ENCODE data around the gene BNC2. TPM values are rescaled to one million over a fixed set of nuclear protein-coding genes. Genes with fewer than 3 reads are reported as not detected.

BNC2 gene
- total RNA-seq, 2 experiments from 2014 or later = not detected

GRCh38 chr9:16407617-16408016, 462.9 kb downstream of the BNC2 start:
- peaks cover 2% of the 10 kb centered on the region for H3K9me3 Mint-ChIP-seq
- no peak for ATAC-seq (ENCODE audit: poor library complexity)
- intact Hi-C loops (cut with DNase I, micrococcal nuclease) = no loop called here

DNA sequence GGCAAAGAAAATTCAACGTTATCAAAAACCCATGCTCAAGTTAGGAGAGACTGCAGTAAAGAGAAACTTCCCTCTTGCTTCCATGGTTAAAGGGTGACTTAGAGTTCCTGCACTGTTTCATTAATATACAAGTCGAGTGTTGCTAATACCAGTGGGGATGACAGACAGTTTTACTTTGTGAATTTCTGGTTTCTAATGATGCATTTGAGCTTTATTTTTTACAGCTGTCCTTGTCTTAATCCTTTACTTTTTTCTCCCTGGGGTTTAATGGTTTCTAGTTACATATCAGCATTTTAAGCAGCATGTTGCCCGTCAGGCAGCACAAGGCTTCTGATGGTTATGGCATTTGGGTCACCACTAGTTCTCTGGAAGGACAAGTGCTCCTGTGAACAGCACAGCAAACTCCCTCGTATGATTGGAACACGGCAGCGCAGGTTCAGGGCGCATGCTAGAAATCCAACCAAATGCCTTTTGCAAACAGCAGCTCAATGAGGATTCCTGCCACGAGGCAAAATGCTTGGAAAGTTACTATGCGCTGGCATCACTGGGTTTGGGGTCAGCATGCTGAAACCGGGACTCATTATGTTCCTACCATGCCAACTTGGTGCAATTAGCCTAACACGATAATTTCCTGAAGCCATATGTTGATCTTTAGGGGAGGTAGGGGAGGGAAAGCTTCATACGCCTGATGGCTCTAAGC, 463.8 kb downstream of the BNC2 start:
- TF ChIP-seq, protein P1, sequence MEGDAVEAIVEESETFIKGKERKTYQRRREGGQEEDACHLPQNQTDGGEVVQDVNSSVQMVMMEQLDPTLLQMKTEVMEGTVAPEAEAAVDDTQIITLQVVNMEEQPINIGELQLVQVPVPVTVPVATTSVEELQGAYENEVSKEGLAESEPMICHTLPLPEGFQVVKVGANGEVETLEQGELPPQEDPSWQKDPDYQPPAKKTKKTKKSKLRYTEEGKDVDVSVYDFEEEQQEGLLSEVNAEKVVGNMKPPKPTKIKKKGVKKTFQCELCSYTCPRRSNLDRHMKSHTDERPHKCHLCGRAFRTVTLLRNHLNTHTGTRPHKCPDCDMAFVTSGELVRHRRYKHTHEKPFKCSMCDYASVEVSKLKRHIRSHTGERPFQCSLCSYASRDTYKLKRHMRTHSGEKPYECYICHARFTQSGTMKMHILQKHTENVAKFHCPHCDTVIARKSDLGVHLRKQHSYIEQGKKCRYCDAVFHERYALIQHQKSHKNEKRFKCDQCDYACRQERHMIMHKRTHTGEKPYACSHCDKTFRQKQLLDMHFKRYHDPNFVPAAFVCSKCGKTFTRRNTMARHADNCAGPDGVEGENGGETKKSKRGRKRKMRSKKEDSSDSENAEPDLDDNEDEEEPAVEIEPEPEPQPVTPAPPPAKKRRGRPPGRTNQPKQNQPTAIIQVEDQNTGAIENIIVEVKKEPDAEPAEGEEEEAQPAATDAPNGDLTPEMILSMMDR (IDR thresholded peaks at IDR 0.05) = no peak
- no peaks in the 10 kb centered on the region for H3K4me1 Mint-ChIP-seq (ENCODE audit: low read depth)
- Histone ChIP-seq H3K27ac (ENCODE audit: low read depth in 1 of 2, low read length in 2 of 2) (no peak overlapping the region), H3K36me3 (ENCODE audit: insufficient read depth, low read length) (no peaks in the 10 kb centered on the region), H3K27me3 (ENCODE audit: control insufficient read depth in 1 of 2, insufficient read depth in 2 of 2, low read length in 2 of 2) (no peaks in the 10 kb centered on the region), H3K4me3 (ENCODE audit: low read length) (no peak overlapping the region), H3K4me1 (ENCODE audit: insufficient read depth, low read length) (no peaks in the 10 kb centered on the region), H3K9me3 (ENCODE audit: control insufficient read depth in 1 of 2, insufficient read depth in 1 of 2, low read length in 2 of 2) (peaks cover 4 to 10% of the 10 kb centered on the region in 2 experiments)
- no peaks in the 10 kb centered on the region for H3K36me3 Mint-ChIP-seq (ENCODE audit: low read depth)
- DNase-seq (no peak), ATAC-seq (ENCODE audit: poor library complexity) (no peak)
- ChIA-PET POLR2A (no interaction called here), CTCF (no interaction called here)
- H3K27ac Mint-ChIP-seq = no peak overlapping the region
- no peak overlapping the region for H3K4me3 Mint-ChIP-seq
- no peaks in the 10 kb centered on the region for H3K27me3 Mint-ChIP-seq
- peaks cover 2% of the 10 kb centered on the region for H3K9me3 Mint-ChIP-seq
- intact Hi-C loops (cut with DNase I, micrococcal nuclease) = no loop called here

More at GRCh38 chr9:16407617-16408016, 462.9 kb downstream of the BNC2 start:
- ChIA-PET POLR2A (no interaction called here), CTCF (no interaction called here)
- no peak for DNase-seq
- no peak overlapping the region for H3K4me3 Mint-ChIP-seq
- no peaks in the 10 kb centered on the region for H3K36me3 Mint-ChIP-seq (ENCODE audit: low read depth)
- no peaks in the 10 kb centered on the region for H3K4me1 Mint-ChIP-seq (ENCODE audit: low read depth)
- Histone ChIP-seq H3K4me1 (ENCODE audit: insufficient read depth, low read length) (no peaks in the 10 kb centered on the region), H3K27ac (ENCODE audit: low read depth in 1 of 2, low read length in 2 of 2) (no peak overlapping the region), H3K9me3 (ENCODE audit: control insufficient read depth in 1 of 2, insufficient read depth in 1 of 2, low read length in 2 of 2) (peaks cover 6 to 10% of the 10 kb centered on the region in 2 experiments), H3K4me3 (ENCODE audit: low read length) (no peak overlapping the region), H3K27me3 (ENCODE audit: control insufficient read depth in 1 of 2, insufficient read depth in 2 of 2, low read length in 2 of 2) (no peaks in the 10 kb centered on the region), H3K36me3 (ENCODE audit: insufficient read depth, low read length) (no peaks in the 10 kb centered on the region)
- no peak overlapping the region for H3K27ac Mint-ChIP-seq
- no peaks in the 10 kb centered on the region for H3K27me3 Mint-ChIP-seq
- TF ChIP-seq, protein P1 (IDR thresholded peaks at IDR 0.05) = no peak

DNA sequence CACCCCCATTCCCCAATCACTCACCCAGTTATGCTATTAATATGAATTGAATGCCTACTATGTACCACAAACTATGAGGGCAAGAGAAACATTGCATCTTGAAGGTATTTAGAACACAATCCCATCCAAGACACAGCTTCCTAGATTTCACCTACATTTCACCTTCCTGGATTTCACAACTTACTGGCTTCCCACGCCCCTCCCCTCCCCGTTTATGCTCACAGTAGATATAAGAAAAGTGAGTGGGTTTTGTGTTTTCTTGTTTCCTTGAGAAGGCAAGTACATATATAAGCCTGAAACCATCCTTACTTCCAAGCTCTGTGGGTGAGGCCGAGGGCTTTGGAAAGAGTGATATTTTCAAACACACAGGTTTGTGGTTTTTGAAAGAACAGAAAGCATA, 465.0 kb downstream of the BNC2 start:
- H3K4me1 Mint-ChIP-seq (ENCODE audit: low read depth) = no peaks in the 10 kb centered on the region
- H3K4me1 ChIP-seq (ENCODE audit: insufficient read depth, low read length) = no peaks in the 10 kb centered on the region
- H3K9me3 Mint-ChIP-seq = peaks cover under 1% of the 10 kb centered on the region
- peaks cover 4 to 6% of the 10 kb centered on the region in 2 experiments for H3K9me3 ChIP-seq (ENCODE audit: control insufficient read depth in 1 of 2, insufficient read depth in 1 of 2, low read length in 2 of 2)
- H3K36me3 ChIP-seq (ENCODE audit: insufficient read depth, low read length) = no peaks in the 10 kb centered on the region
- intact Hi-C loops (cut with DNase I, micrococcal nuclease) = no loop called here
- H3K36me3 Mint-ChIP-seq (ENCODE audit: low read depth) = no peaks in the 10 kb centered on the region
- H3K27me3 Mint-ChIP-seq = no peaks in the 10 kb centered on the region
- H3K27ac ChIP-seq (ENCODE audit: low read depth in 1 of 2, low read length in 2 of 2) = no peak overlapping the region
- H3K4me3 ChIP-seq (ENCODE audit: low read length) = no peak overlapping the region
- H3K4me3 Mint-ChIP-seq = no peak overlapping the region
- CTCF ChIA-PET = no interaction called here
- no peak overlapping the region for H3K27ac Mint-ChIP-seq
- TF ChIP-seq, protein P1 (IDR thresholded peaks at IDR 0.05) = no peak
- H3K27me3 ChIP-seq (ENCODE audit: control insufficient read depth in 1 of 2, insufficient read depth in 2 of 2, low read length in 2 of 2) = no peaks in the 10 kb centered on the region
- POLR2A ChIA-PET = no interaction called here
- ATAC-seq (ENCODE audit: poor library complexity) = no peak
- no peak for DNase-seq
